ENCODE data around the gene GDAP2.

DNA sequence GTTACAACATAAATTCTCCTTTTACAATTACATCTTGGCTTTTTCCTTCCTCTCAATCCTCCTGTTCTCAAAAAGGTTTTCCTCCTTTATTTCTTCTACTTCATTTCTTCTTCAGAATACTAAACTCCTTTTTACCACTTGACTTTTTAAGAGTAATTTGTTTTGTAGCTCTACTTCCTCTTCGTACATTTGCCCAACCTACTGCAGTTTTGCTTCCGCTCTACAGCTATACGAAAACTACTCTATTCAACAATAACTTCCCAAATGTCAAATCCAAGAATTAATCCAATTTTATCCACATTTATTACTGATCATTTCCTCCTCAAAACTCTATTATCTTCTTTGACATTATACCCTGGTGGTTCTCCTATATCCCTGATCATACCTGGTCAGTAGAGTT, 3.4 kb downstream of the GDAP2 start:
- TF ChIP-seq, protein P1, sequence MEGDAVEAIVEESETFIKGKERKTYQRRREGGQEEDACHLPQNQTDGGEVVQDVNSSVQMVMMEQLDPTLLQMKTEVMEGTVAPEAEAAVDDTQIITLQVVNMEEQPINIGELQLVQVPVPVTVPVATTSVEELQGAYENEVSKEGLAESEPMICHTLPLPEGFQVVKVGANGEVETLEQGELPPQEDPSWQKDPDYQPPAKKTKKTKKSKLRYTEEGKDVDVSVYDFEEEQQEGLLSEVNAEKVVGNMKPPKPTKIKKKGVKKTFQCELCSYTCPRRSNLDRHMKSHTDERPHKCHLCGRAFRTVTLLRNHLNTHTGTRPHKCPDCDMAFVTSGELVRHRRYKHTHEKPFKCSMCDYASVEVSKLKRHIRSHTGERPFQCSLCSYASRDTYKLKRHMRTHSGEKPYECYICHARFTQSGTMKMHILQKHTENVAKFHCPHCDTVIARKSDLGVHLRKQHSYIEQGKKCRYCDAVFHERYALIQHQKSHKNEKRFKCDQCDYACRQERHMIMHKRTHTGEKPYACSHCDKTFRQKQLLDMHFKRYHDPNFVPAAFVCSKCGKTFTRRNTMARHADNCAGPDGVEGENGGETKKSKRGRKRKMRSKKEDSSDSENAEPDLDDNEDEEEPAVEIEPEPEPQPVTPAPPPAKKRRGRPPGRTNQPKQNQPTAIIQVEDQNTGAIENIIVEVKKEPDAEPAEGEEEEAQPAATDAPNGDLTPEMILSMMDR (IDR thresholded peaks at IDR 0.05; ENCODE audit: low read length), result no peak
- no peak for TF ChIP-seq EZH2 (IDR thresholded peaks at IDR 0.05; ENCODE audit: borderline replicate concordance, low read length)
